Upper lobe of right lung (tissue), 1 donor: ENCODE measurements around the gene KLRG1. TPM values are rescaled to one million over a fixed set of nuclear protein-coding genes. Genes with fewer than 3 reads are reported as not detected.

Experiments used
- ATAC-seq: fragments of 200-7000 bp; cut with Tn5 transposase; one replicate; pipeline ENCODE4 v1.9.1; 2020; ENCODE audit warnings: mild to moderate bottlenecking, moderate library complexity
- DNase-seq: peaks from one replicate; pipeline ENCODE4 v3.0.0-alpha.2; 2020
- H3K27ac ChIP-seq: fragments of 200-600 bp; one replicate; pipeline ENCODE4 v1.8.0; 2022
- H3K27me3 ChIP-seq: fragments of 200-600 bp; one replicate; pipeline ENCODE4 v1.8.0; 2022; ENCODE audit warnings: mild to moderate bottlenecking
- H3K36me3 ChIP-seq: fragments of 200-600 bp; one replicate; pipeline ENCODE4 v1.8.0; 2022
- H3K4me1 ChIP-seq: fragments of 200-600 bp; one replicate; pipeline ENCODE4 v1.8.0; 2022
- H3K4me3 ChIP-seq: fragments of 200-600 bp; one replicate; pipeline ENCODE4 v1.8.0; 2022; ENCODE audit warnings: mild to moderate bottlenecking
- H3K9me3 ChIP-seq: fragments of 200-600 bp; one replicate; pipeline ENCODE4 v1.8.0; 2022
- intact Hi-C: fragments of 100-400 bp; cut with DNase I; formaldehyde crosslinking; loops from one replicate; pipeline ENCODE4 v1.11.0; 2022
- total RNA-seq: library from RNA; stranded (reverse); fragmentation: NEBNext Ultra II Directional; extraction: Animal tissue kit (Norgen Biotek cat#: 25700); gene quantifications from one replicate; pipeline ENCODE4 v1.2.1, GENCODE V29; 2021
- TF ChIP-seq, protein P1 (sequence below): fragments of 200-600 bp; IDR thresholded peaks from one replicate; pipeline ENCODE4 v1.8.0; 2022; ENCODE audit warnings: antibody characterized with exemption
- donor health status: DM: no; HTN: yes; CAD: no; lungs with severe emphysema.

The KLRG1 gene
- total RNA-seq, 1 donor from 2014 or later: 3.3 TPM

DNA sequence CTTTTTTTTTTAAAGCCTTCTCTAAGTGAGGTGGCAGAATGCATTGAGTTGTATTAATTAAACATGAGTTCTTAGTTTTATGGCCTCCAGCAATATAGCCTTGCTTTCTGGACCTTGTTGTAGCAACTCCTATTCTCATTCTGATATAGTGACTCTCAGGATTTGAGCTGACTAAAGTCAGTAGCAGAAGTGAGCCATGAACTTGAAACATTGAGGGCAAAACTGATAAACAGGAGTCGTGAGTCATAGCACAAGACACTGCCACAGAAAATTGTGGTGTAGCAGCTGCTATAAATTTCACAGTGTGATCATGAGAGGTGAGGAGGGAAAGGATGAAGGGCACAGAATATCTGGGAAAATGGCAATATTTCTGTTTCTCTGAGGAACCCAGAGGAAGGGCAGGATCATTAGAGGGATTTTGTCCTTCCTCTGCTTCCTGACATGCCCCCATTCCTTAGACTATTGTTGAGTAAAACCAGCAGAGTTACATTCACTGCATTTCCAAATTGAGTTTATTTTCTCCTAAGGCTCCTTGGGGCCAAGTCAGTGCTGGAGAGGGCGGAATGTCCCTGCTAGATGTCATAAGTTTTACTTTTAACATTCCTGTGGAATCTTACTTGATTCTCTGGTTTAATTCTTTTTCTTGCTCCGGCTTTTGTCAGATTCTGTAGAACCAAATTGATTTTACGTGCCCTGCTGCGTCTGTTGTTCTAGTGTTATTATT, 7.5 kb downstream of the KLRG1 start:
- TF ChIP-seq, protein P1, sequence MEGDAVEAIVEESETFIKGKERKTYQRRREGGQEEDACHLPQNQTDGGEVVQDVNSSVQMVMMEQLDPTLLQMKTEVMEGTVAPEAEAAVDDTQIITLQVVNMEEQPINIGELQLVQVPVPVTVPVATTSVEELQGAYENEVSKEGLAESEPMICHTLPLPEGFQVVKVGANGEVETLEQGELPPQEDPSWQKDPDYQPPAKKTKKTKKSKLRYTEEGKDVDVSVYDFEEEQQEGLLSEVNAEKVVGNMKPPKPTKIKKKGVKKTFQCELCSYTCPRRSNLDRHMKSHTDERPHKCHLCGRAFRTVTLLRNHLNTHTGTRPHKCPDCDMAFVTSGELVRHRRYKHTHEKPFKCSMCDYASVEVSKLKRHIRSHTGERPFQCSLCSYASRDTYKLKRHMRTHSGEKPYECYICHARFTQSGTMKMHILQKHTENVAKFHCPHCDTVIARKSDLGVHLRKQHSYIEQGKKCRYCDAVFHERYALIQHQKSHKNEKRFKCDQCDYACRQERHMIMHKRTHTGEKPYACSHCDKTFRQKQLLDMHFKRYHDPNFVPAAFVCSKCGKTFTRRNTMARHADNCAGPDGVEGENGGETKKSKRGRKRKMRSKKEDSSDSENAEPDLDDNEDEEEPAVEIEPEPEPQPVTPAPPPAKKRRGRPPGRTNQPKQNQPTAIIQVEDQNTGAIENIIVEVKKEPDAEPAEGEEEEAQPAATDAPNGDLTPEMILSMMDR: no peak
- H3K27me3 ChIP-seq: no peaks in the 10 kb centered on the region
- intact Hi-C loops: no loop called here
- H3K4me3 ChIP-seq: no peak overlapping the region
- H3K4me1 ChIP-seq: no peaks in the 10 kb centered on the region
- DNase-seq (no peak), ATAC-seq (no peak)
- no peak overlapping the region for H3K27ac ChIP-seq
- no peaks in the 10 kb centered on the region for H3K9me3 ChIP-seq
- no peaks in the 10 kb centered on the region for H3K36me3 ChIP-seq

DNA sequence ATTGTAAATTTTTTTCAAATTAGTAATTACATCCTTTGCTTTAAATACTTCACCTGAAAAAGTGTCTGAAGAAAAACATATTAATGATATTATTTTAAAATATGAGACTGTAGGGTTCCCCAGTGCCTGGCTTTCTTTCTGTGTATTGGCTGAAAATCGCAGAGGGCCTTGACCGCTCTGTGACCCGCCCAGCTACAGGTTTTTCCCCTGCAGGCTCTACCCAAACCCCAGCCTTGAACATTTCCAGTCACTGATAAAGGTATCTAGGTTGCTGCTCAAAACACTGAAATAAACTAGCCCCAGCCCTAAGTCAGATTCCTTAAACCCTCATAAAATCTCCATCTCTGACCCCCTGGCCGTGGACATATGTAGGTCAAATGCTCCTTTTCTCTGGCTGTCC, 11.9 kb downstream of the KLRG1 start:
- H3K27ac ChIP-seq: no peak overlapping the region
- TF ChIP-seq, protein P1: no peak
- H3K4me3 ChIP-seq: no peak overlapping the region

DNA sequence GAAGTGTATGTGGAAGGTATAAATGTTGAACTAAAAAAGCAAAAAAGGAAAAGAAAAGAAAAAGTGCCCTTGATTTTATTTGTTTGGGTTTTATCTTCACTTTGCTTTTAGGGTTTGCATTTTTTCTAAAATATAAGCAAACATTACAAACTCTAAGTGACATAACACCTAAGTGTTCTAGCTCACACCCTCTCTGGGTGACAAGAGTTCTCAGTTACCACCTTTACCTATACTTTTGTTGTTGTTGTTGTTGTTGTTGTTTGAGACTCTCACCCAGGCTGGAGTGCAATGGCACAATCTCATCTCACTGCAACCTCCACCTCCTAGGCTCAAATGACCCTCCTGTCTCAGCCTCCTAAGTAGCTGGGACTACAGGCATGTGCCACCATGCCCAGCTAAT, 13.0 kb downstream of the KLRG1 start:
- H3K4me1 ChIP-seq: no peaks in the 10 kb centered on the region
- intact Hi-C loops: no loop called here
- no peaks in the 10 kb centered on the region for H3K9me3 ChIP-seq
- no peak overlapping the region for H3K27ac ChIP-seq
- no peaks in the 10 kb centered on the region for H3K36me3 ChIP-seq
- no peak for DNase-seq
- TF ChIP-seq, protein P1: no peak
- no peak for ATAC-seq
- no peak overlapping the region for H3K4me3 ChIP-seq
- no peaks in the 10 kb centered on the region for H3K27me3 ChIP-seq

More for the DNA sequence above, 11.9 kb downstream of the KLRG1 start:
- DNase-seq (no peak), ATAC-seq (no peak)
- Histone ChIP-seq H3K36me3 (no peaks in the 10 kb centered on the region), H3K9me3 (no peaks in the 10 kb centered on the region), H3K27me3 (no peaks in the 10 kb centered on the region), H3K4me1 (no peaks in the 10 kb centered on the region)
- intact Hi-C loops: no loop called here

DNA sequence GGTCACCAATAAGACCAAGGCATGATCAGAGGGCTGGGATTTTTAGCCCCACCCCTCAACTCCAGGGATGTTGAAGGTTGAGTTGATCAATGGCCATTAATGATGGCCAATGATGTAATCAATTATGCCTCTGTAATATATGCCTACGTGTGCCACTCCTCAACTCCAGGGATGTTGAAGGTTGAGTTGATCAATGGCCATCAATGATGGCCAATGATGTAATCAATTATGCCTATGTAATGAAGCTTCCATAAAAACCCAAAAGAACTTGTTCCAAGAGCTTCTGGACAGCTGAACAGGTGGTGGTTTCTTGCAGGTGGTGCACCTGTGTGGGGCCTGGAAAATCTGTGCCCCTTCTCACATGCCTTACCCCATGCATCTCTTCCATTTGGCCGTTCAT, 33.2 kb downstream of the KLRG1 start:
- ATAC-seq (no peak), DNase-seq (no peak)
- Histone ChIP-seq H3K36me3 (no peaks in the 10 kb centered on the region), H3K4me3 (no peak overlapping the region), H3K27ac (no peak overlapping the region), H3K9me3 (no peaks in the 10 kb centered on the region), H3K27me3 (no peaks in the 10 kb centered on the region), H3K4me1 (peaks cover 4% of the 10 kb centered on the region)
- intact Hi-C loops: no loop called here
- TF ChIP-seq, protein P1: no peak

DNA sequence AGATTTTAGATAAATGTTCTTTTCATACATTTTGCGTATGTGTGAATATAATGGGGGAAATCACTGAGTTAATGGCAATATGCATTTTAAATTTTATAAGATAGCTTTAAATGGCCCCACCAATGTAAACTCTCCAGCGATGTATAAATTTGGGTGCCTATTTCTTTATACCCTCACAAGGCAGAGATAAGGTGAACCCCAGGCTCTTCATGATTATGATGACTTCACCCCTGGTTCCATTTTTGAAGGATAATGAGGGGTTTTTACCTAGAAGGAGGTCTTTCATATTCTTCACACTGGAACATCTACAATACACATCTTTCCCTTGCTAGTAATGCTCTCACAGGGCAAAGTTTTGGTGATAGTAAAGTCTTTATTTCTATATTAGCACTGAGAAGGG, 35.2 kb downstream of the KLRG1 start:
- no peak for DNase-seq
- intact Hi-C loops: no loop called here
- TF ChIP-seq, protein P1: no peak
- Histone ChIP-seq H3K4me3 (no peak overlapping the region), H3K27me3 (no peaks in the 10 kb centered on the region), H3K27ac (no peak overlapping the region), H3K9me3 (no peaks in the 10 kb centered on the region), H3K36me3 (no peaks in the 10 kb centered on the region), H3K4me1 (peaks cover 4% of the 10 kb centered on the region)
- no peak for ATAC-seq
